ENCODE measurements around the gene SLF2.
"Not testable (repeated sequence)": the region's sequence is repeated elsewhere in the genome, so short reads cannot be mapped to it uniquely, and the experiment has no call there.

The SLF2 gene

GRCh38 chr10:100881556-100882213 is 31.1 kb upstream of the SLF2 start:
- DNase-seq = no peak

GRCh38 chr10:100882252-100882651 is 30.5 kb upstream of the SLF2 start:
- DNase-seq = no peak

GRCh38 chr10:100882671-100883311 is 30.0 kb upstream of the SLF2 start:
- peak; percentile 47 for DNase-seq

- DNase-seq = no peak
Measured at GRCh38 chr10:100883312-100883821, 29.4 kb upstream of the SLF2 start.

- DNase-seq = not testable (repeated sequence)
Measured at GRCh38 chr10:100885611-100886010, 27.2 kb upstream of the SLF2 start.

- no peak for DNase-seq
Measured at GRCh38 chr10:100886091-100886490, 26.7 kb upstream of the SLF2 start.

- no peak for DNase-seq
Measured at GRCh38 chr10:100886521-100886920, 26.2 kb upstream of the SLF2 start.

GRCh38 chr10:100886963-100887362 is 25.8 kb upstream of the SLF2 start:
- DNase-seq = no peak

GRCh38 chr10:100887761-100888296 is 24.9 kb upstream of the SLF2 start:
- DNase-seq = no peak

GRCh38 chr10:100888957-100889356 is 23.8 kb upstream of the SLF2 start:
- no peak for DNase-seq

GRCh38 chr10:100889546-100889945 is 23.2 kb upstream of the SLF2 start:
- no peak for DNase-seq

- no peak for DNase-seq
Measured at GRCh38 chr10:100890141-100890672, 22.6 kb upstream of the SLF2 start.

- DNase-seq = peak; percentile 74
Measured at GRCh38 chr10:100890673-100891317, 22.0 kb upstream of the SLF2 start.

GRCh38 chr10:100894033-100894432 is 18.7 kb upstream of the SLF2 start:
- no peak for DNase-seq

GRCh38 chr10:100894589-100895294 is 18.0 kb upstream of the SLF2 start:
- DNase-seq = no peak

- no peak for DNase-seq
Measured at GRCh38 chr10:100895346-100895745, 17.4 kb upstream of the SLF2 start.

- DNase-seq = no peak
Measured at GRCh38 chr10:100895896-100896295, 16.9 kb upstream of the SLF2 start.

GRCh38 chr10:100896876-100897461 is 15.8 kb upstream of the SLF2 start:
- DNase-seq = no peak

- no peak for DNase-seq
Measured at GRCh38 chr10:100897976-100898375, 14.8 kb upstream of the SLF2 start.

- no peak for DNase-seq
Measured at GRCh38 chr10:100899171-100899570, 13.6 kb upstream of the SLF2 start.

- no peak for DNase-seq
Measured at GRCh38 chr10:100901051-100901450, 11.7 kb upstream of the SLF2 start.

GRCh38 chr10:100902622-100903021 is 10.1 kb upstream of the SLF2 start:
- DNase-seq = no peak

Measured in amniotic stem cell (primary cell).